Measurements from ENCODE around the gene PJVK.

- TF ChIP-seq EZH2phosphoT487 (IDR thresholded peaks at IDR 0.05; ENCODE audit: borderline replicate concordance, low read depth), result no peak
- TF ChIP-seq, protein P1, sequence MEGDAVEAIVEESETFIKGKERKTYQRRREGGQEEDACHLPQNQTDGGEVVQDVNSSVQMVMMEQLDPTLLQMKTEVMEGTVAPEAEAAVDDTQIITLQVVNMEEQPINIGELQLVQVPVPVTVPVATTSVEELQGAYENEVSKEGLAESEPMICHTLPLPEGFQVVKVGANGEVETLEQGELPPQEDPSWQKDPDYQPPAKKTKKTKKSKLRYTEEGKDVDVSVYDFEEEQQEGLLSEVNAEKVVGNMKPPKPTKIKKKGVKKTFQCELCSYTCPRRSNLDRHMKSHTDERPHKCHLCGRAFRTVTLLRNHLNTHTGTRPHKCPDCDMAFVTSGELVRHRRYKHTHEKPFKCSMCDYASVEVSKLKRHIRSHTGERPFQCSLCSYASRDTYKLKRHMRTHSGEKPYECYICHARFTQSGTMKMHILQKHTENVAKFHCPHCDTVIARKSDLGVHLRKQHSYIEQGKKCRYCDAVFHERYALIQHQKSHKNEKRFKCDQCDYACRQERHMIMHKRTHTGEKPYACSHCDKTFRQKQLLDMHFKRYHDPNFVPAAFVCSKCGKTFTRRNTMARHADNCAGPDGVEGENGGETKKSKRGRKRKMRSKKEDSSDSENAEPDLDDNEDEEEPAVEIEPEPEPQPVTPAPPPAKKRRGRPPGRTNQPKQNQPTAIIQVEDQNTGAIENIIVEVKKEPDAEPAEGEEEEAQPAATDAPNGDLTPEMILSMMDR (IDR thresholded peaks at IDR 0.05), result no peak
- no peak for TF ChIP-seq POLR2AphosphoS5 (IDR thresholded peaks at IDR 0.05; ENCODE audit: low read depth, low read length)
- TF ChIP-seq MEF2A (IDR thresholded peaks at IDR 0.05; ENCODE audit: borderline replicate concordance, low read depth), result no peak
- no peak for TF ChIP-seq EP300 (IDR thresholded peaks at IDR 0.05; ENCODE audit: borderline replicate concordance in 1 of 2, low read depth in 1 of 2, low read length in 1 of 2)
- TF ChIP-seq FOXM1 (IDR thresholded peaks at IDR 0.05; ENCODE audit: low read depth), result no peak
- no peak for TF ChIP-seq NRF1 (IDR thresholded peaks at IDR 0.05; ENCODE audit: low read depth, low read length)
Observed at GRCh38 chr2:178510384-178510783, 59.2 kb downstream of the PJVK start.

Measured in SK-N-SH (cell line).